NCI-H1694 (cell line): Measurements from ENCODE around the gene CFAP251.

Experiments used
- DNase-seq: peaks from one replicate; lab custom pipeline; 2025; lab: John Stamatoyannopoulos, UW

The CFAP251 gene

GRCh38 chr12:121949648-121950397 lies 31.4 kb downstream of the CFAP251 start:
- DNase-seq, result no peak

GRCh38 chr12:121953117-121953692 lies 34.8 kb downstream of the CFAP251 start:
- DNase-seq, result no peak

DNA sequence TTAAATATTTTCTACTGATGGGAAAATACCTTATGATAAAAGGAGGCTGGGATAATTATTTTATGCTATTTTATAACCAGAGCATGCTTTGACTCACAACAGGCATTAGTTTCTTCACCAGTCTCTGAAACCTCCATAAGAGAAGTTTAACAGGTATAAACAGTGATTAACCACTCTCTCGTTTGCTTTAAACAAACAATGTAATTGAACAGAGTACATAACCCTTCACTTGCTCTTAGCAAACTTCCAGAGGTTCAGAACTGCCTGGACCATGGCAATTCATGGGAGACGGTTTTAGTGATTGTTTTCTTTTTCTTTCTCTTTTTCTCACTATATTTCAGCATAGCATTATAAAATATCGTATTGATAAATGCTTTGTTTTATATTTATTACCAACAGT lies 35.3 kb downstream of the CFAP251 start:
- no peak for DNase-seq

DNA sequence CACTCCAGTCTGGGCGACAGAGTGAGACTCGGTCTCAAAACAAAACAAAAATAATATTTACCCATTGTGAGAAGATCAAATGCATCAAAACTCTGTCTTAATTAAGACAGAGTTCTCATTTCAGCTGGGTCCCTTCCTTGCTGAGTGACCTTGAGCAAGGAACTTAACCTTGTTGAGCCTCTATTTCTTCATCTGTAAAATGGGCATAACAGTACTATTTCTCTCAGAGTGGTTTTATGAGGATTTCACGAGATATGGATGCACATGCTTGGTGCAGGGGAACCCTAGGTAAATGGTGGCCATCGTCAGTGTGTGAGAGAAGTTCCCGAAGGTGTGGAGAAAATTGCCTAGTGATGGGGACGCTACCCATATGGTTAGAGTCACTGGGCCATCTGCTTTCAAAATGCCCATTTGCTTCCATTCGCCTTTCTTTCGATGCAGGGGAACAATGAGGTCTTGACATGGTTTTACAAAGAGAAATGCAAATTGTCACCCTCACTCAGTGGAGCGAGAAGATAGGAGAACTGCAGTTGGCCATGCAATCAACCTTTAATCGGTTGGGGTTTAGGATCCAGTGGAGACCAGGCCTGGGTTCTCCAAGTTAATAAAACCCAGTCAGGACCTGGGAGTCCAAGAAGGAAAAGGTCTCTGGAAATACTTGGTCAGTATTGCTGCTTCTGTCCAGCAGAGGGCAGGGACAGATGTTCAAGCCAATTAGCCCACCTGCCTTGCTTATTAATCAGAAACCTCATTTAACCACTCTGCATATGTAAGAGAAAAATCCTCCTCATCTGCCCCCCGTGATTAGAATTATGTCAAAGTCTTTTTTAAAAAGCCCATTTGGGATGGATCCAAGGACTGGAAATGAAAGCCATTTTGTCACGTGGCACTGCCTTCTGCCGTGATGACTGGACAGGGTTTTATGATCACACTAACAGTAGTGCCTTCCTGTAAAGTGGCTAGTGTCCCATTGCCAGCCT lies 37.2 kb downstream of the CFAP251 start:
- no peak for DNase-seq

DNA sequence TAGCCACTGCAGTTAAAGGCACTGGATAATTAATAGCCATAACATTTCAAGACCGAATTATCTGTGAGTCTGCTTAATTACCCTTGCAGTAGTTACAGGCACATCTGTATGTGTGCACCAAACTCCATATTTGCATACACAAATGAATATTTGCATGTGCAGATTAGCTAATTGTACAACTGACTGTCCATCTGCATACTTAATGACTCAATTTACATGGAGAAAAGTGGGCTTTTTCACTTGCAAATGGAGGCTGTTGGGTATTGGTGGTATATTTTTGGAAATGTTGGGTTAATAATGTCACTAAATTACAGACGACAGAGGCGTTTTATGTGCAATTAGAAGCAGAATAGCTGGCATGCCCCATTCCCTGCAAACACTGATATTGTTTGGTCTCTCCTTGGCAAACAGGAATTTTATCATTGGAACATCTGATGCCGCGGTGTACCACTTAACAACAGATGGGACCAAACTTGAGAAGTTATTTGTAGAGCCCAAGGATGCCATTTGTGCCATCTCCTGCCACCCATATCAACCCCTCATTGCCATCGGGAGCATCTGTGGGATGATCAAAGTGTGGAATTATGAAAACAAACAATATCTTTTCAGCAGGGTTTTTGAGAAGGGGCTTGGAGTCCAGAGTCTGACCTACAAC lies 39.6 kb downstream of the CFAP251 start:
- DNase-seq, result no peak

- DNase-seq, result no peak
Measured at GRCh38 chr12:121958541-121959240, 40.3 kb downstream of the CFAP251 start.

- no peak for DNase-seq
Measured at GRCh38 chr12:121960541-121960940, 42.1 kb downstream of the CFAP251 start.

GRCh38 chr12:121961195-121961879 lies 42.9 kb downstream of the CFAP251 start:
- DNase-seq, result no peak

- DNase-seq, result no peak
Measured at GRCh38 chr12:121963341-121964018, 45.1 kb downstream of the CFAP251 start.

DNA sequence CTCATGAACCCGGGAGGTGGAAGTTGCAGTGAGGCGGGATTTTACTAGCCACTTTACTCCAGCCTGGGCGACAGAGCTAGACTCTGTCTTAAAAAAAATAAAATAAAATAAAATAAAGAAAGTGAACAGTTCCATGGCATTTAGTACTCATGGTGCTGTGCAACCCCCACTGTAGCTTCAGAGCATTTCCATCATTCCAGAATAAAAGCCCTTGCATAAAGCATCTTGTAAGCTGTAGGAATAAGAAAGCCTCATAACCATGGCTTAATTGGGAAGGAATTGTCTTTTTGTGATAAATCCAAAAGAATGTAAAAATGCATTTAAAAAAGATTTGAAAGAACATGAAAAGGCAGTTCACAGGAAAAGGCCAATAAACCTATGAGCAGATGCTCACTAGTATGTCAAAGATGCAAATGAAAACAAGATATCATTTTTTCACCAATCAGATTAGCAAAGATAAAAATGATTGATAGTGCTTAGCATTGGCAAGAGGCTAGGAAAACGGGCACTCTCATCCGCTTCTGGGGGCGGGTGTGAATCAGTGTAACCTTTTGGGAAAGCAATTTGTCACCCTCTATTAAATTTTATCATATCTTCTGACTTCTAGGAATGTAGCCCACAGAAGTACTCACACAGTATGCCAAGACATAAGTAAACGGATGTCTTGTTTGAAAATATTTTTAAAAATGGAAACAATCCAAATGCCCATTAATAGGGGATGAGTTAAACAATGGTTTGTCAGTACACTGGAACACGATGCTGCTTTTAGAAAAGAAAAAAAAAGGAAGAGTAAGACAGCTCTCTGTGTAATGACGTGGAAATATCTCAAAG lies 46.6 kb downstream of the CFAP251 start:
- DNase-seq, result no peak

- no peak for DNase-seq
Measured at GRCh38 chr12:121966959-121967358, 48.6 kb downstream of the CFAP251 start.

DNA sequence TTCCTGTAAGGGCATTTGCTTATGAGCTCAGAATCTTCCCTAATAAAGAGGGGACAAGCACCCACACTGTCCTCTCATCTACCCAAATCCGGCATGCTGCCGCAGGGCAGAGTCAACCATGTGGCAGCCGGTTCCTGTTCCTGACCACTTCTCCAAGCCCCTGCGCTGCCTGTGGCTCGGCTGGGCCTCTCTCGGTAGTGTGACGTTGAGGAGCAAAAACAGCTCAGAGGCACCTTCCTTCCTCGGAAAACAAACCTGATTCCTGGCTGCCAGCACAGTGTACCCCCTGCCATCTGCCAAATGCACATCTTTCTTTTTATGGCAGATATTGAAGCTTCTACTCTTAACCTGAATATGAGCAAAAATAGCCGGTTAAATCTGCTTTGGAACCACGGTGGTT lies 50.5 kb downstream of the CFAP251 start:
- DNase-seq, result no peak

- DNase-seq, result no peak
Measured at GRCh38 chr12:121969726-121970125, 51.3 kb downstream of the CFAP251 start.

DNA sequence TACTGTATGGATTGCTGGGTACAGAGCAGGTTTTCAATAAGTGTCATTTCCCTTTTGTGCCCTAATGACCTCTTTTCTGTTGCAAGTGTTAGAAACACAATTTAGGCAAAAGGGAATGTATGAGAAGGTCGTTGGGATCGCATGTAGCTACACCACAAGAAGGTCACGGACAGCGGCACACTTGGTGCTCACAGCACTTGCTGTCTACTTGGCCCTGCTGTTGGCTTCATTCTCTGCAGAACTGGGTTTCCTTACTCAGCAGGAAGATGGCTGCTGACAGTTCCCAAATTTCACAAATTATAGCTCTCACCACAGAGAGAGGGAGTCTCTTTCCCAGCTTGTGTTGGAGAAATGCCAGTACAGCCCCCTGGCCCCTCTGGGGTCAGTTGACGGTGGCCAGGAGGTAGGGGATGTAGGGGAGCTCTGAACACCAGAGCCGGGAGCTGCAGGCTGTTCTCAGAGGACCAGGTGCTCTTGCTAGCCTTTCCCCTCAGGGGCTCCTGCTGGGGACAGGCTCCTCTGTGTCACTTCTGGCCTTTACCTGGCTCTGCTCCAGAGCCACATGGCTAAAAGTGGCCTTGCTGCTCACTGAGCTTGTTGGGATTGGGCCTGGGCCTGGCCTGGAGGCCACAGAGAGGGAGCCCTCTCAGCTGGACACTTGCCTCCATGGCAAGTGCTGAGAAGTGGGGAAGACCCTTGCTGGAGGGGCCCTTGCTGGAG lies 52.3 kb downstream of the CFAP251 start:
- no peak for DNase-seq

DNA sequence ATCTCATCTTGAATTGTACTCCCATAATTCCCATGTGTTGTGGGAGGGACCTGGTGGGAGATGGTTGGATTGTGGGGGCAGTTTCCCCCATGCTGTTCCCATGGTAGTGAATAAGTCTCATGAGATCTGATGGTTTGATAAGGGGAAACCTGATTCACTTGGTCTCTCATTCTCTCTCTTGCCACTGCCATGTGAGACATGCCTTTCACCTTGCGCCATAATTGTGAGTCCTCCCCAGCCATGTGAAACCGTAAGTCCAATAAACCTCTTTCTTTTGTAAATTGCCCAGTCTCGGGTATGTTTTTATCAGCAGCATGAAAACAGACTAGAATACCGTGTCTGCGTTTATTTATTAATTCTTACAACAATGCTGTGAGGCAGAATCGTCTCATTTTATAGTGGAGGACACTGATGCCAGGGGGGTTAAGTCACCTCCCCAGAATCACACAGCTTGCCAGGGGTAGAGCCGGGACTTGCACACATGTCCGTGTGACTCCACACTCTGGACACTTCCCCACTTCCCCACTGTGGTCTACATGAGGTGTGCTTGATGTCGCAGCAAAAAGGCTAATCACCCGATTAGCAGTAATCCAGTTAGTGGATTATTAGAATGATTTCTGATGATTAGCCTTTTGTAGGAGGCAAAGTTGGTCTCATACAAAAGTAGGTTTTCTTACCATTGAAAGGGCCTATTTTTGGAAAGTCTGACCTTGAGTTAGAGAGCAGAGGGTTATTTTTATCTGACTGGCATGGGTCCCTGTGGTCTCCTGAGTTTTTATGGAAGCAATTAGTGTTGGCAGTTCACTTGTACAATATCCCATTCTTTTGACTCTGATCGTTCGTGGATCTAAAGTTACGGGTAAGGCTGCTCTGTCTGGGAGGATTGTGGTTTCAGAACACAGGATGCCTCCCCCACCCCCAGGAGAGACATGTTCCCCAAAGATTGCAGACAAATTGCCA lies 55.9 kb downstream of the CFAP251 start:
- no peak for DNase-seq

GRCh38 chr12:121975021-121975420 lies 56.6 kb downstream of the CFAP251 start:
- no peak for DNase-seq

GRCh38 chr12:121976950-121977349 lies 58.6 kb downstream of the CFAP251 start:
- peak; percentile 43 for DNase-seq
